ENCODE measurements around the gene MYL5.
A peak's percentile ranks its signal among the peaks of the same experiment; 100 is the strongest.
"Not testable (repeated sequence)": the region's sequence is repeated elsewhere in the genome, so short reads cannot be mapped to it uniquely, and the experiment has no call there.

Gene MYL5

GRCh38 chr4:687048-687970, 13.0 kb downstream of the MYL5 start:
- DNase-seq, result peak; percentile 95 to 96 (median 96)

GRCh38 chr4:687971-688853, 13.9 kb downstream of the MYL5 start:
- DNase-seq, result peak in 1 of 3 donors; percentile 14

DNA sequence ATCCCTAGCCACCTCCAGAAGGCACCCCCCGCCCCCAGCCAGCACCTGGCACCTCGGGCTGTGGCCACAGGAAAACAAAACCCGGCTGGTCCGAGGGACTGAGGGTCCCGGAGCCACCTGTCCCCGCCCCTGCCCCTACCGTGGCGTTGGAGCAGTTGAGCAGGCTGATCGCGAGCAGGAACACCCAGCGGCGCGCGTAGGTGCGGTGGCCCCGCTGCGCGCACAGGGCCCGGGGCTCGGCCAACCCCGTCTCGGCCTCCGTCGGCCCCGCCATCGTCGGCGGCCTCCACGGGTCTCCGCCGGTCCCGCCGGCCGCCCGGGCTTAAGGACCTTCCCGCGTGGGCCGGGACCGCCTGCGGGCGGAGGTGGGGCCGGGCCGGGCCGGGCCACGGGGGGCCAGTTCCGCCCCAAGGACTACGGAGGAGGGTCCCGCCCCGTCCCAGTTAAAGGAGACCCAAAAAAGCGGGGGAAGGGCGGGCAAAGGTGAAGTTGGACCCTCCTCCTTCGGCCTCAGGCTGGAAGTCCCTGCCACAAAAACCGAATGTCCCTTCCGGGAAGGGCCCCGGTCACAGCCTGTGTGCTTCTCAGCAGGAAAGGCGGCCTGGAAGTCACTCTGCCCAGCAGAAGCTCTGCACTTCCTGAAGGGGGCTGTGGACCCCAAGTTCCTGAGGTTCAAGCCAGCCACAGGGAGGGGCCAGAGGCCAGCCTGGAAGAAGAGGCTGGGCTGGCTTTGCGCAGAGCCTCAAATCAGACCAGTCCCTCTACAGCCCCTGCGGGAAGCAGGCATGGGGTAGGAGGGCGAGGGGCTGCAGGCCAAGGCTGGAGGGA, 14.7 kb downstream of the MYL5 start, which contains the start of gene SLC49A3:
Gene SLC49A3, minus strand, starts transcription at position 298 of the 828 bp plus-strand sequence. Its CDS starts 24 bp downstream, at position 274.
- peak; percentile 48 to 73 (median 63) for DNase-seq

GRCh38 chr4:689723-690122, 15.4 kb downstream of the MYL5 start:
- DNase-seq, result no peak

DNA sequence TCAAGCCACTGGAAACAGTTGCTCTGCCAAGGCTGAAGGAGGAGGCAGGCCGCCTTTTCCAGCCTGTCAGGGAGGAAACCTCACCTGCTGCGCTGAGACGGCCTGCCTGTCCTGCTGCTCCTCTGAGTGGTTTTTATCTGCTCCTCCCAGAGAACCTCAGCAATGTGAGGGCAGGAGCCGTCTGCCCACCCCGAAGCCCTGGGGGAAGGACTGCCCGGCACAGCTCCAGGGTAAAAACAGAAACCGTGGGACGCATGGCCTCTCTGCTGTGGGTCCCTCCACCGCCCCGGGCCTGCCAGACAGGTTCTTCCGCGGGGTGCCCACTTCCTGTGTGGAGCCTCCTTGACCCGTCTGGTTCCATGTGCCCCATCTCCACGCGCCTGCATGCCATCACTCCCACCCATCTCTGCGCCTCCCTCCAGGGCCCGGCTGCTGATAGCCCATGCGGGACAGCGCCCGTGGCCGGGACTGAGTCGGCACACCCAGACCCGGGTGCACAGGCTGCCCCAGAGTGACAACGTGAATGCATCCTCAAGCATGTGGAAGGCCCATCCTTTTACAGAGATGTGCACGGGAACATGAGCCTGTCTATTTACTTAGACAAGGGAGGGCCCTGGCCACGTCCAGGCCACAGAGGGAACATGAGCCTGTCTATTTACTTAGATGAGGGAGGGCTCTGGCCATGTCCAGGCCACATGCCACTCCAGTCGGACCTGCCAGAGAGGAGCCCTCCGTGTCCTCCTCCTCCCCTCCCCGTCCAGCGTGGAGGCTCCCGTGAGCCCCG, 18.6 kb downstream of the MYL5 start:
- DNase-seq, result peak in 1 of 3 donors; percentile 0

GRCh38 chr4:694341-694940, 20.1 kb downstream of the MYL5 start:
- DNase-seq, result not testable (repeated sequence)

- no peak for DNase-seq
These were observed 25.7 kb downstream of the MYL5 start for GRCh38 chr4:699816-700580.

- no peak for DNase-seq
These were observed 26.4 kb downstream of the MYL5 start for GRCh38 chr4:700587-701264.

DNA sequence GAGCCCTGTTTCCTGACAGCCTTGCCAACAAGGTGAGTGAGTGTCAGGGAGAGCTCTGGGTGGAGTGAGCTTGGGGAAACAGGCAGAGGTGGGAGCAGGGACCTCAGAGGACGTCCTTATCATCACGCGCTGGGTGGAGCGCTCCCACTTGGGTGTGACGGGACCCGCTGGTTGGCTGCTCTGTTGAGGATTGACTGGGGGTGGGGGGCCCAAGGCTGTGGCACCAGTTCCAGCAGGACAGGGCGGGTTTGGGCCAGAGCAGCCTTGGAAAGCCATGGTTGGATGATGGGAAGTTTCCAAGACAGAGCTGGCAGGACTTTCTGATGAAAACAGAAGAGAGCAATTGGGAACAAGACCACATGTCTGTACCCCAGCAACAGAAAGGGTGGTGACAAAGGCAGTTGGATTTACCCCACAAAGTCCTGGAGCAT, 28.3 kb downstream of the MYL5 start:
- no peak for DNase-seq

DNA sequence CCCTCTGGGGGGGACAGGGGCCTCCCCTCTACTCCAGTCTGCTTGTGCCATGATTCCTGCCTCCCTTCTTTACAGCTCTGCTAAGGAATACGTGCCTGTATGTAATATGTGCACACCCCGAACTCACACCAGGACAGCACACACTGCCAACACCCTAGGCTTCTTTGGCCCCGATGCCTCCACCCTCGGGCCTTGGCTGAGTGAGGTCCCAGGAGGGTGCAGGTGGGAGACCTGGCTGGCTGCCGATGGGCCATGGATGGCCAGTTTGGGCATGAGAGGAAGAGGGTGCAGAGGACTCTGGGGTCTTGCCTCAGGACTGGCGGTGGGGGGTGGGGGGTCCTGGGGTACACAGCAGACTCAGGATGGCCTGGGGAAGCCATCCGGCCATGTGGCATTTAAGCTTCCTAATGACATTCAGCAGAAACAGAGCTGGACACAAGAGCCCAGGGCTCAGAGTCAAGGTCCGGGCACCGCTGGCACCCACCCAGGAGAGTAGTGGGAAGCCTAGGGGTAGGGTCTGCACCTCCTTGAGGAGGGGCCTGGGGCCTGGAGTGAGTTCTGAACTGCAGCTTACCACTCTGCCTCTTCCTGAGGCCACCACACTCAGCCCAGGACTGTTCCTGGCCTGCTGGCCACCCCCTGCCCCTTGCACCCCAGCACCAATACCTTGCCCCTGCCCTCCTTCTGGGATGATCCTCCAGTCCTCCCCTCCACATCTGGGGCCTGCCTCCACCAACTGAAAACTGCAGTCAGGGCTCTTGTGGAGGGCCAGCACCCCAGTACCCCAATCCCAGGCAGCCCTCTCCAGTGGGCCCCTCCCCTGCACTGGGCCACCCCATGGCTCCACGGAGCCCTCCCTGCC, 29.2 kb downstream of the MYL5 start:
- DNase-seq, result no peak

DNA sequence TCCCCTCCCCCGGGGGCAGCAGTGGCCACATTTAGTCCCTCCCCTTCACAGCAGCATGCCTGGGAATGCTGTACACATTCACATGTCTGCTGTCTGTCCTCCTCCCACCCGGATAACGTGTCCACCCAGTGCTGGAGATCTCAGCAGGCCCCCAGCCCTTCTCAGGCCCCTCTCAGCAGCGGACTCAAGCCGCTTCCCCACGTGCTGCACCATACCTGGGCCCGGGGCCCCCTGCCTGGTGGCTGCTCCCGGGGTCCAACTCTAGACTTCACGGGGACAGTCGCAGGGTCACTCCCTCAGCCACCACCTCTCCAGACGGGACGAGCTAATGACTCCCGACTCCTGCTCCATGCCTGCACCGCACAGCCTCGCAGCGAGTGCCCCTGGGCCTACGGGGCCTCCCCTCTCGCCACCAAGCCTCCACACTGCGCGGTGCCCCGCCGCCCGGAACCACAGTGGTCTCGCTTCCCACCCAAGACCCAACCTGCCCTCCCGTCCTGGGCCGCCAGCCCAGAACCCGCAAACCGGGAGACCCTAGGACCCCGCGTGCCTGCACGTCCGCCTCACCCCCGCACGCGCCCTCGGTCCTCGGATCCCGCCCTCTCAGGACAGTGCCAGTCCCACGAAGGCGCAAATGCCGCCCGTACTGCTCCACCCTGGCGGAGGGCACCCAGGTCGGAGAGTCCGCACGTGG, 30.0 kb downstream of the MYL5 start:
- no peak for DNase-seq

DNA sequence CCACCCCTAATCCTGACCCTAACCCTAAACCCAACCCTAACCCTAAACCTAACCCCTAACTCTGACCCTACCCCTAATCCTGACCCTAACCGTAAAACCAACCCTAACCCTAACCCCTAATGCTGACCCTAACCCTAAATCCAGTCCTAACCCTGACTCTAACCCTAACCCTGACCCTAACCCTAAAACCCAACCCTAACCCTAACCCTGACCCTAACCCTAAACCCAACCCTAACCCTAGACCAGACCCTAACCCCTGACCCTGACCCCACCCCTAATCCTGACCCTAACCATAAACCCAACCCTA, 30.6 kb downstream of the MYL5 start:
- no peak for DNase-seq

DNA sequence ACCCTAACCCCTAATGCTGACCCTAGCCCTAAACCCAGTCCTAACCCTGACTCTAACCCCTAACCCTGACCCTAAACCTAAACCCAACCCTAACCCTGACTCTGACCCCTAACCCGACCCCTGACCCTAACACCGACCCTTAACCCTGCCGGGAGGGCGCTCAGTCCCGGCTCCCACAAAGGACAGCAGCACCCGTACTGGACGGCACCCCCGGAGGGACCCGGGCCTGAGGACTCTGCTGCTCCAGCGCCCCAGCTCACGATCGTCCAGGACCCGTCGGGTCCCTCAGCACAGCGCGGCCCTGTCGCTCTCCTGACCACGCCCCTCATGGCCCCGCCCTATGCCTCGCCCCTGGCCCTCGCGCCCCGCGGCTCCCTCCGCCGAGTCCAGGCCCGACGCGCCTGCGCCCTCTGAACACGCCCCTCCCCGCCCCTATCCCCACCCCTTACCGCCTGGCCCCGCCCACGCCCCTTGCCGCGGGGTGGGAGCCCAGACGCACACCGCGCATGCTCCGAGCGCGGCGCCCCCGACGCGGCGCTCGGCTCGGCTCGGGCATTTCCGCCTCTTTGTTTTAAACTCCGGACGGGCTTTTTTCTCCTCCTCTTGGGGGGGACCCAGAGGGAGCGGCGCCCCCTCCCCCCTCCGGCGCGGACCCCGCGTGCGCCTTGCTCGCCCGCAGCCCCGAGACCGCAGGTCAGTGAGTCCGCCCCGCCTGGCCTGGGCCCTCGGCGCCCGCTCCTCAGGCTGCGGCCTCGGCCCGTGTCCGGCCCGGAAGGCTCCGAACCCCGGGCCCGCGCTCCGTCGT, 31.1 kb downstream of the MYL5 start, which contains the start of gene PCGF3:
Gene PCGF3, plus strand, starts transcription at position 555 of the 805 bp plus-strand sequence. CDS start 27,849 bp downstream, outside the sequence.
- peak; percentile 98 to 100 (median 99) for DNase-seq

GRCh38 chr4:706083-706633, 31.8 kb downstream of the MYL5 start:
- DNase-seq, result not testable (repeated sequence)

GRCh38 chr4:706834-707598, 32.7 kb downstream of the MYL5 start:
- no peak for DNase-seq

Data from suppressor macrophage treated with lipopolysaccharide for 1 hour (primary cell).